Measurements from ENCODE around the gene TM7SF2.

The TM7SF2 gene

DNA sequence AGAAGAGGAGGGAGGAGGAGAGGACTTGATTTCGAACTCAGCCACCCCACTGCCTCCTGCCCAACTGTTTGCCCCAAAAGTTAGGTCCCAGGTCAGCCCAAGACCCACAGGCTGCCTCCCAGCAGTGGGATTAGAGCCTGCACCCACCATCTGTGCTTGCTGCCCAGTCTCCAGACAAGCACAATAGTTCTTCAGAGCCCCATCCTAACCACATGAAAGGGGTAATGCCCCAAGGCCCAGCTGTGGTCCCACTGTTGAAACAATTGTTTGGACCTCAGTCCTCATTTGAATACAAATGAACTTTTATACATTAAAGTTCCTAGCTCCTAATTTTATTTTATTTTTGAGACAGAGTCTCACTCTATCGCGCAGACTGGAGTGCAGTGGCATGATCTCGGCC is 21.0 kb upstream of the TM7SF2 start:
- DNase-seq (ENCODE audit: low read depth): no peak

DNA sequence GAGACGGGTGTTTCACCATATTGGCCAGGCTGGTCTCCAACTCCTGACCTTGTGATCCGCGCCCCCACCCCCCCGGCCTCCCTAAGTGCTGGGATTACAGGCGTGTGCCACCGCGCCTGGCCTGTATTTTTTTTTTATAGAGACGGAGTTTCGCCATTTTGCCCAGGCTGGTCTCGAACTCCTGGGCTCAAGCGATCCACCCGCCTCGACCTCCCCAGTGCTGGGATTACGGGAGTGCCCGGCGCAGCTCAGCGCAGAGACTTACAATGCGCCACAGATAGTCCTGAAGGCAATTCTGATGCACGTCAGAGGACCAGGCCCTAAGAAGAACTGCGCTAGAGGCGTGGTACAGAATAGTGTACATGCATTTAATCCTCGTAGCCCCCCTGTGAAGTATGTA is 16.2 kb upstream of the TM7SF2 start:
- DNase-seq (ENCODE audit: low read depth): no peak

- peak; percentile 79 for DNase-seq (ENCODE audit: low read depth)
These were observed 15.5 kb upstream of the TM7SF2 start, which contains the start of gene VPS51 for GRCh38 chr11:65095974-65096806. TSS of gene VPS51 (plus strand) at chr11:65096214. CDS start at chr11:65096251, 37 bp downstream.

- DNase-seq (ENCODE audit: low read depth): no peak
These were observed 14.7 kb upstream of the TM7SF2 start for GRCh38 chr11:65096926-65097325.

- no peak for DNase-seq (ENCODE audit: low read depth)
These were observed 10.9 kb upstream of the TM7SF2 start for GRCh38 chr11:65100674-65101350.

DNA sequence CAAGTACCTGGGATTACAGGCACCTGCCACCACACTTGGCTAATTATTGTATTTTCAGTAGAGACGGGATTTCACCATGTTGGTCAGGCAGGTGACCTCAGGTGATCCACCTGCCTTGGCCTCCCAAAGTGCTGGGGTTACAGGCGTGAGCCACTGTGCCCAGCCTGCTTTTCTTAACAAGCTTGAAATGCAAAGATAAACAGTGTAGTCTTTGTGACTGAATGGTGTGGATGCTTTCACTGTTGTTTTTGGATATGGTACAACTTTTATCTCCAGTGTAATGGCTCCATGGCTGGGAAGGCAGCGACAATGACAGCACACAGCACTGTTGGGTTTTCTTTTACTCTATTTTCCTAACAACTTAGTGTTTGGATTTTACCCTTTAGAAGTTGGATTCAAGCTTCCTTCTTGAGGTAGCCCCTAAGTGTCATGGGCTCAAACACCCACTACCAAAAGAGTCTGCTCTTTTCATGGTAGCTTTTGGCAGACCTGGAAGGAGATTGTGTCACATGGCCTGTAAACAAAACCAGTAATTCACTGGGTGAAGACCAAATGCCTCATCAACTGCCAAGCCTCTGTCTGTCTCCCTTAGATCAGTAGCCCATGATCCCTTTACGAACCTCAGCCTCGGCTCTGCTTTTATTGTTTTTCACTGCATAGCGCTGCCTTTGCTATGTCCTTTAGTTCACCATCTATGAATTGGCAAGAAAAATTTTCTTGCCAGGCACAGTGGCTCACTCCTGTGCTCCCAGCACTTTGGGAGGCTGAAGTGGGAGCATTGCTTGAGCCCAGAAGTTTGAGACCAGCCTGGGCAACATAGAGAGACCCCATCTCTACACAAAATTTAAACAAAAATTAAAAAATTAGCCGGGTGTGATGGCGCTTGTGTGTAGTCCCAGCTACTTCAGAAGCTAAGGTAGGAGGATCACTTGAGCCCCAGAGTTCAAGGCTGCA is 9.3 kb upstream of the TM7SF2 start:
- DNase-seq (ENCODE audit: low read depth): no peak

DNA sequence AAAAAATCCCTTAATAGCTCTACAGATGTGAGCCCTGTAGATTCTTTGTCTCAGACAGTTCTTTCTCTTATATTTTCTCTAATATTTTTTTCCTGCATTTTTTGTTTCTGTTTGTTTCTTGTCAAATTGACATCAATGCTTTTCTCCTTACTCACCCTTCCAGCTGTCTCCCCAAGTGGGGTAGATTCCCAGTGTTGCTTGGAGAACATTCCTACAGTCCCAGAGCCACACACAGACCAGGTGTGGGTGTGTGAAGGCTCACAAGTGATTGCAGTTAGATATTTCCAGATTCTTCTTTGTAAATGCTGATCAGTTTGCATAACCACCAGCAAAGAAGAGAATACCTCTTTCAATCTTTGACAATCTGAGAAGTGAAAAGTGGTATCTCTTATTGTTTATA is 8.2 kb upstream of the TM7SF2 start:
- no peak for DNase-seq (ENCODE audit: low read depth)

DNA sequence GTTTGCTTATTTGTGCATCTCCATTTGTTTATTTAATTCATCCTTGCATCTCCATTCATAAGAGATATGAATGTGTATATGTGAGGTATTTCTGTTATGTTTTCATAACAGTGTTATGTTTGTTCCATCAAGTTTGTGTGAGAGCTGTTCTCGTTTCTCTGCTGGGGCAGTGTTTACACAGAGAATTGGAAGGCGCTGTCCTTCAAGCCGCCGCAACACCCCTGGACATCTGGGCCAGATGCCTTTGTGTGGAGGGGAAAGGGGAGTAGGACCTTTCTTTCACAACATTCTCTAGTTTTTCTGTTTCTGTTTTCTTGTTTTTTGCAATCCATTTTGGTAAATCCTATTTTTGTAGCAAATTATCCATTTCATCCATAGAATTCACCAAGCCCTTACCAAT is 7.0 kb upstream of the TM7SF2 start:
- DNase-seq (ENCODE audit: low read depth): no peak

GRCh38 chr11:65107078-65107477 is 4.6 kb upstream of the TM7SF2 start:
- DNase-seq (ENCODE audit: low read depth): no peak

DNA sequence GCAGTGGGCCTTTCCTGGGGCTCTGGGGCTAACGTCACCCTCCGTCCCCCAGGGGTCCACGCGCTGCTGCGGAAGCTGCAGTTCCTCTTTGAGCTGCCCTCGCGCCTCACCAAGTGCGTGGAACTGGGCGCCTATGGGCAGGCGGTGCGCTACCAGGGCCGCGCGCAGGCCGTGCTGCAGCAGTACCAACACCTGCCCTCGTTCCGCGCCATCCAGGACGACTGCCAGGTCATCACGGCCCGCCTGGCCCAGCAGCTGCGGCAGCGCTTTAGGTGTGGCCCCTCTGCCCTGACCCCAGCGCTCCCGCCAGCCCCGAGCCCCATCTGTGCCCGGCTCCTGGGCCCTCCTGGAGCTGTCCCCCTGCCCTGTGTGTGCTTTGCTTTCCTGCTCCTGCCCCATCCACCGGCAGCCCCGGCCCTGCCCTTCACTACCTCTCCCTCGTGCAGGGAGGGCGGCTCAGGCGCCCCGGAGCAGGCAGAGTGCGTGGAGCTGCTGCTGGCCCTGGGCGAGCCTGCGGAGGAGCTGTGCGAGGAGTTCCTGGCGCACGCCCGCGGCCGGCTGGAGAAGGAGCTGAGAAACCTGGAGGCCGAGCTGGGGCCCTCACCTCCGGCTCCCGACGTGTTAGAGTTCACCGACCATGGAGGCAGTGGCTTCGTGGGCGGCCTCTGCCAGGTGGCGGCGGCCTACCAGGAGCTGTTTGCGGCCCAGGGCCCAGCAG is 3.8 kb upstream of the TM7SF2 start:
- DNase-seq (ENCODE audit: low read depth): no peak

DNA sequence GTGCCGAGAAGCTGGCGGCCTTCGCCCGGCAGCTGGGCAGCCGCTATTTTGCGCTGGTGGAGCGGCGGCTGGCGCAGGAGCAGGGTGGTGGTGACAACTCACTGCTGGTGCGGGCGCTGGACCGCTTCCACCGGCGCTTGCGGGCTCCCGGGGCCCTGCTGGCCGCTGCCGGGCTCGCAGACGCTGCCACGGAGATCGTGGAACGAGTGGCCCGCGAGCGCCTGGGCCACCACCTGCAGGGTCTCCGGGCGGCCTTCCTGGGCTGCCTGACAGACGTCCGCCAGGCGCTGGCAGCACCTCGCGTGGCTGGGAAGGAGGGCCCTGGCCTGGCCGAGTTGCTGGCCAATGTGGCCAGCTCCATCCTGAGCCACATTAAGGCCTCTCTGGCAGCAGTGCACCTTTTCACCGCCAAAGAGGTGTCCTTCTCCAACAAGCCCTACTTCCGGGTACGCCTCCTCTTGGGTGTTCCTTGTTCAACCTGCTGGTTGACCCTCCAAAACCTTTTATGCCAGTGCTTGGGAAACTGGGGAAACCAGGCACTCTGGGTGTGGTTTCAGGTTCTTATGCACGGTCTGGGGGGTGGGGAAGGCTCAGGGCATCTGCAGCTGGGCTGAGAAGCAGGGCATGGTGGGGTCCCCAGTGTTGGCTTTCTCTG is 3.1 kb upstream of the TM7SF2 start:
- DNase-seq (ENCODE audit: low read depth): no peak

GRCh38 chr11:65109231-65110198 is 2.2 kb upstream of the TM7SF2 start:
- no peak for DNase-seq (ENCODE audit: low read depth)

- peak; percentile 56 for DNase-seq (ENCODE audit: low read depth)
These were observed 1.3 kb upstream of the TM7SF2 start for GRCh38 chr11:65110354-65110861.

GRCh38 chr11:65111159-65111743 is 421 bp upstream of the TM7SF2 start:
- no peak for DNase-seq (ENCODE audit: low read depth)

DNA sequence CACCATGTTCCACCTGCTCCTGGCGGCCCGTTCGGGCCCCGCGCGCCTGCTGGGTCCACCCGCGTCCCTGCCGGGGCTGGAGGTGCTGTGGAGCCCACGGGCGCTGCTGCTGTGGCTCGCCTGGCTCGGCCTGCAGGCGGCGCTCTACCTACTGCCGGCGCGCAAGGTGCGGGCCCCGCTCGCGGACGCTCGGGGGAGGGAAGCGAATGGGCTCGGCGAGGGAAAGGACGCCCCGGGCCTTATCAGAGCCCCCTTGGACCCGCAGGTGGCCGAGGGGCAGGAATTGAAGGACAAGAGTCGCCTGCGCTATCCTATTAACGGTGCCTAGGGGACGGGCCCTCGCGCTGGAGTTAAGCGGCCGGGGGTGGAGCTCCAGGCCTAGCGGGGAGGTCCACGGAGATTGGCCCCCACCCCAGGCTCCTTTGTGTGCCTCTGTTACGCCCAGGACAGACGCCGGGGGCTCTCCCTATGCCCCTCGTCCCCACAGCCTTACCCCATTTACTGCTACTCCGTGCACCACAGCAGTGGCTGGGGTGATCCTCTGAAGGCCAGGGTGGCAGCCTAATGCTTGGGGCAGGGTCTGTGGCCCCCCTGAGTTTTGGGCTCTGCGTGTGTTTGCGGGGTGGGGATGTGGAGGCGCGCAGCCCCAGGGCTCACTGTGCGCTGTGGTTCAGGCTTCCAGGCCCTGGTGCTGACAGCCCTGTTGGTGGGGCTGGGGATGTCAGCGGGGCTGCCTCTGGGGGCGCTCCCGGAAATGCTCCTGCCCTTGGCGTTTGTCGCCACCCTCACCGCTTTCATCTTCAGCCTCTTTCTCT is 1.1 kb downstream of the TM7SF2 start:
- no peak for DNase-seq (ENCODE audit: low read depth)

GRCh38 chr11:65113361-65113756 is 1.7 kb downstream of the TM7SF2 start:
- no peak for DNase-seq (ENCODE audit: low read depth)

GRCh38 chr11:65113839-65114238 is 2.2 kb downstream of the TM7SF2 start:
- no peak for DNase-seq (ENCODE audit: low read depth)

DNA sequence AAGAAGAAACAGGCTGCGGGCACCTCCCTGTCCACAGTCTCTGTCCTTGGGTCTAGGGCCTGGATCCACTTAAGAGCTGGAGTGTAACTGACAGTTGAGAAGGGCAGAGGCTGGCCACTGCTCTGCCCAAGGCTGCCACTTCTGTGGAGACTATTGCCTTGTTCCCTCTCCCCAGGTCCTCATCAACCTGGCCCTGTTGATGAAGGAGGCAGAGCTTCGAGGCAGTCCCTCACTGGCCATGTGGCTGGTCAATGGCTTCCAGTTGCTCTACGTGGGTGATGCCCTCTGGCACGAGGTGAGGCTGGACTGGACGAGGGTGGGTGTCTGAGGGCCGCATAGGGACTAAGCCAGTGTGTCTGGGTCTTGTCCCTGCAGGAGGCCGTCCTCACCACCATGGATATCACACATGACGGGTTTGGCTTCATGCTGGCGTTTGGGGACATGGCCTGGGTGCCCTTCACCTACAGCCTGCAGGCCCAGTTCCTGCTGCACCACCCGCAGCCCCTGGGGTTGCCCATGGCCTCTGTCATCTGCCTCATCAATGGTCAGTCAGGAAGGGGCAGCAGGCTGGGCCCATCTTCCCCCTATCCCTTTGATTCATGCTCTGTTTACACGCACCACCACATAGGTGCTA is 3.0 kb downstream of the TM7SF2 start:
- no peak for DNase-seq (ENCODE audit: low read depth)
